OCI-LY1 (cell line): ENCODE results near the gene PJA2.

ENCODE experiments used
- H2AFZ ChIP-seq: fragments of 200-600 bp; sonication (generic), shearing (Covaris generic); 2 replicates; pipeline ENCODE4 v1.6.0; 2014; ENCODE audit warnings: antibody characterized with exemption, mild to moderate bottlenecking, low read length
- H3F3A ChIP-seq: fragments of 200-600 bp; sonication (generic), shearing (Covaris generic); 2 replicates; pipeline ENCODE4 v1.6.0; 2014; ENCODE audit warnings: mild to moderate bottlenecking, antibody characterized with exemption, low read length, moderate library complexity; ENCODE audit not compliant: insufficient read depth
- H3K27ac ChIP-seq: fragments of 200-600 bp; sonication (generic); 2 replicates; pipeline ENCODE4 v1.5.1; 2014; ENCODE audit warnings: low read length, mixed run types, mild to moderate bottlenecking, low read depth; ENCODE audit not compliant: poor library complexity, severe bottlenecking
- H3K27me3 ChIP-seq: fragments of 200-600 bp; sonication (generic); 2 replicates; pipeline ENCODE4 v1.6.0; 2014; ENCODE audit warnings: antibody characterized with exemption, mild to moderate bottlenecking, low read length, moderate library complexity; ENCODE audit not compliant: insufficient read depth
- H3K36me3 ChIP-seq: fragments of 200-600 bp; sonication (generic); 2 replicates; pipeline ENCODE4 v1.6.1; 2014; ENCODE audit warnings: mild to moderate bottlenecking, antibody characterized with exemption, low read length, moderate library complexity, mixed read lengths; ENCODE audit not compliant: insufficient read depth
- H3K4me1 ChIP-seq: fragments of 200-600 bp; sonication (generic); 2 replicates; pipeline ENCODE4 v1.5.1; 2014; ENCODE audit warnings: mild to moderate bottlenecking, low read length, moderate library complexity; ENCODE audit not compliant: insufficient read depth, severe bottlenecking
- H3K4me2 ChIP-seq: fragments of 200-600 bp; sonication (generic), shearing (Covaris generic); 2 replicates; pipeline ENCODE4 v1.6.1; 2014; ENCODE audit warnings: low read length
- H3K4me3 ChIP-seq: fragments of 200-600 bp; sonication (generic); 2 replicates; pipeline ENCODE4 v1.5.1; 2014; ENCODE audit warnings: low read length, low read depth, mild to moderate bottlenecking, mixed read lengths; ENCODE audit not compliant: poor library complexity, severe bottlenecking
- H3K79me2 ChIP-seq: fragments of 200-600 bp; shearing (Covaris generic); 2 replicates; pipeline ENCODE4 v1.6.1; 2016; ENCODE audit warnings: mixed run types, low read length, mixed read lengths; ENCODE audit not compliant: insufficient read depth
- H3K9ac ChIP-seq: fragments of 200-600 bp; sonication (generic), shearing (Covaris generic); 2 replicates; pipeline ENCODE4 v1.6.1; 2014; ENCODE audit warnings: mild to moderate bottlenecking, low read length, mixed read lengths
- H3K9me2 ChIP-seq: fragments of 200-600 bp; sonication (generic), shearing (Covaris generic); 2 replicates; pipeline ENCODE4 v1.6.1; 2014; ENCODE audit warnings: low read depth, mild to moderate bottlenecking, low read length, mixed read lengths
- H3K9me3 ChIP-seq: fragments of 200-600 bp; shearing (Covaris generic); 2 replicates; pipeline ENCODE4 v1.6.1; 2014; ENCODE audit warnings: low read length, mixed read lengths
- H4K20me1 ChIP-seq: fragments of 200-600 bp; sonication (generic), shearing (Covaris generic); 2 replicates; pipeline ENCODE4 v1.6.0; 2016; ENCODE audit warnings: mild to moderate bottlenecking, low read length; ENCODE audit not compliant: insufficient read depth
- EZH2 ChIP-seq: fragments of 200-600 bp; sonication (generic), shearing (Covaris generic); IDR thresholded peaks from 2 replicates; pipeline ENCODE4 v1.8.0; 2017; ENCODE audit warnings: borderline replicate concordance, mixed run types, mild to moderate bottlenecking, antibody characterized with exemption, low read length, moderate library complexity, mixed read lengths
- TF ChIP-seq, protein P1 (sequence below): fragments of 200-600 bp; sonication (generic), shearing (Covaris generic); IDR thresholded peaks from 2 replicates; pipeline ENCODE4 v1.5.1; 2017; ENCODE audit warnings: mild to moderate bottlenecking, antibody characterized with exemption, low read length, moderate library complexity, mixed read lengths

PJA2 gene

DNA sequence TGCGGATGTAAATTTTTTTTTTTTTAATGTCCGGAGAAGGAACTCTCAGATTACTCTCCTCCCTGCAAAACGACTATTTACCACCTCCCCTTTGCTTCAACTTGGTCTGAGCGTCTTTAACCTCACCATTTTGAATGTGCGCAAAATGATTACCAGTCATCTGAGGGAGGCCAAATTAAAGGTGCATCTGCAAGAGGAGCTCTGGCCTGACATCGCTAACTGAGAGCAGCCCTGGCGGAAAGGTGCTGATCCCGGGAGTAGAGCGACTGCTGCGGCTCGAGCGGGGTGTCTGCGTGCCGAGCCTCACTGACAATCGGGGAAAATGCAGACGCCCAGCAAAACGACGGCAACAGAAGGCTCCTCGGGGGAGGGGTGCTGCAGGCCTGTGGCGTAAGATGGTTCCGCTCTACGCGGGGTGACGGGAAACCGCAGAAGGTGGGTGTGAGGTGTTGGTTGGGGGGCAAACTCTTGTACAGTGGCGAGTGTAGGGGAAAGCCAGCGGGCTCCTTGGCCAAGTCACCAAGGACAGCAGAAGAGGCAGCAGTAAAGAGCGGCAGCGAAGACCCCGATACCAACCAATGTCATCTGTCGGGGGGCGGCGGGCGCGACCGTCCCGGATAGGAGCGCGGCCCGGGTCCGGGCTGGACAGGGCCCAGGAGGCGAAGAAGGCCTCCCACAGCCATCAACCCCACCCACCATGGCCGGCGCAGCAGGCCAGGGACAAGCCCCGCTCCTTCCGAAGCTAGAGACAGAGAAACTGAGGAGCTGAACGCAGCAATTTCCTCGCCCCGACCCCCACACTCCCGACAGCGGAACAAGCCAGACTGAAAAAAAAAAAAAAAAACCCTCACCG, 557 bp downstream of the PJA2 start:
- H3K79me2 ChIP-seq: peaks cover 46% of the 10 kb centered on the region

DNA sequence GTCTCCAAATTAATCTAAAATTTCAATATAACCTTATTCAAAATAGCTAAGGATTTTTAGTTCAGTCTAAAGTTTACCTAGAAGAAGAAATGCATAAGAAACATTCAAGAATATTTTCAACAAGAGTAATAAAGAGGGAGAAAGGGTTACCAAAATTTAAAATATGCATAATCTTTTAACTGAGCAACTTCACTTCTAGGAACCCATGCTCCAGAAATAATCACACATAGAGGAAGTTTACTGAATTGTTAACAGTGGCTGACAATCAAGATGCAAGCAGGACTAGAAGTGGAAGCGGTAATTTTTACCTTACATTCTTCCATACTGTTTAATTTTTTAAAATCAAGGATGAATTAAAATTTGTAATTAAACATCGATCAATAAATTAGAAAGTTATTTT, 1.9 kb downstream of the PJA2 start:
- H3K4me3 ChIP-seq: peak overlapping the region; percentile 68
- H3K4me2 ChIP-seq: peak overlapping the region; percentile 71

More for the DNA sequence above, 557 bp downstream of the PJA2 start:
- no peak for TF ChIP-seq EZH2
- TF ChIP-seq, protein P1, sequence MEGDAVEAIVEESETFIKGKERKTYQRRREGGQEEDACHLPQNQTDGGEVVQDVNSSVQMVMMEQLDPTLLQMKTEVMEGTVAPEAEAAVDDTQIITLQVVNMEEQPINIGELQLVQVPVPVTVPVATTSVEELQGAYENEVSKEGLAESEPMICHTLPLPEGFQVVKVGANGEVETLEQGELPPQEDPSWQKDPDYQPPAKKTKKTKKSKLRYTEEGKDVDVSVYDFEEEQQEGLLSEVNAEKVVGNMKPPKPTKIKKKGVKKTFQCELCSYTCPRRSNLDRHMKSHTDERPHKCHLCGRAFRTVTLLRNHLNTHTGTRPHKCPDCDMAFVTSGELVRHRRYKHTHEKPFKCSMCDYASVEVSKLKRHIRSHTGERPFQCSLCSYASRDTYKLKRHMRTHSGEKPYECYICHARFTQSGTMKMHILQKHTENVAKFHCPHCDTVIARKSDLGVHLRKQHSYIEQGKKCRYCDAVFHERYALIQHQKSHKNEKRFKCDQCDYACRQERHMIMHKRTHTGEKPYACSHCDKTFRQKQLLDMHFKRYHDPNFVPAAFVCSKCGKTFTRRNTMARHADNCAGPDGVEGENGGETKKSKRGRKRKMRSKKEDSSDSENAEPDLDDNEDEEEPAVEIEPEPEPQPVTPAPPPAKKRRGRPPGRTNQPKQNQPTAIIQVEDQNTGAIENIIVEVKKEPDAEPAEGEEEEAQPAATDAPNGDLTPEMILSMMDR: no peak
- Histone ChIP-seq H3K9me2 (no peaks in the 10 kb centered on the region), H3K4me2 (peak overlapping the region; percentile 71), H2AFZ (no peak overlapping the region), H3K36me3 (peaks cover 19% of the 10 kb centered on the region), H4K20me1 (no peaks in the 10 kb centered on the region), H3K4me3 (peak overlapping the region; percentile 68), H3F3A (0 out of 2 replicates have a peak, but pooled peaks cover 4% of the 10 kb centered on the region), H3K27ac (peak overlapping the region; percentile 93), H3K9me3 (0 out of 2 replicates have a peak, but pooled peaks cover 2% of the 10 kb centered on the region), H3K9ac (peak overlapping the region; percentile 85), H3K4me1 (peaks cover 47% of the 10 kb centered on the region), H3K27me3 (no peaks in the 10 kb centered on the region)

DNA sequence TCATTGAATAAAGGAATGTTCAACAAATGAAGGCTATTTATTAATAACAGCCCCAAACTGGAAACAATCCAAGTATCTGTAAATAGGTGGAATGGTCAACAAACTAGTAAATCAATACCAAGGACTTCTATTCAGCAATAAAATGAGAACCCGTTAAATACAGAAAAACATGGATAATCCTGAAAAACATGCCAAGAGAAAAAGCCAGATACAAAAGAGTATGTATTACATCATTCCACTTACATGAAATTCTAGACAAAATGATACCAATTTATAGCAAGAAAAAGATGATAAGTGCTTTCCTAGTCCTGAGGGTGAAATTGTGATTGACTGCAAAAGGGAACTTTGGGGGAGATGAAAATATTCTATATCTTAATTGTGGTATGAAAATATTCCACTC, 3.1 kb downstream of the PJA2 start:
- no peaks in the 10 kb centered on the region for H4K20me1 ChIP-seq
- no peak overlapping the region for H3K4me3 ChIP-seq
- no peak overlapping the region for H2AFZ ChIP-seq
- peaks cover 27% of the 10 kb centered on the region for H3K4me1 ChIP-seq
- H3F3A ChIP-seq: 0 out of 2 replicates have a peak, but pooled peaks cover 4% of the 10 kb centered on the region
- H3K9me2 ChIP-seq: no peaks in the 10 kb centered on the region
- 0 out of 2 replicates have a peak overlapping the region, but pooled peaks have one; percentile 71 for H3K4me2 ChIP-seq
- no peak overlapping the region for H3K27ac ChIP-seq
- H3K9ac ChIP-seq: no peak overlapping the region
- H3K36me3 ChIP-seq: peaks cover 36% of the 10 kb centered on the region
- peaks cover 5% of the 10 kb centered on the region; the same call in 1 of the 2 replicates for H3K9me3 ChIP-seq
- TF ChIP-seq, protein P1: no peak
- no peak for TF ChIP-seq EZH2
- no peaks in the 10 kb centered on the region for H3K27me3 ChIP-seq
- H3K79me2 ChIP-seq: peaks cover 71% of the 10 kb centered on the region

More for the DNA sequence above, 1.9 kb downstream of the PJA2 start:
- Histone ChIP-seq H3K27ac (peak overlapping the region; percentile 93), H3K27me3 (no peaks in the 10 kb centered on the region), H3K9me2 (no peaks in the 10 kb centered on the region), H4K20me1 (no peaks in the 10 kb centered on the region), H3F3A (0 out of 2 replicates have a peak, but pooled peaks cover 4% of the 10 kb centered on the region), H2AFZ (no peak overlapping the region), H3K4me1 (peaks cover 39% of the 10 kb centered on the region), H3K79me2 (peaks cover 59% of the 10 kb centered on the region), H3K36me3 (peaks cover 25% of the 10 kb centered on the region), H3K9ac (peak overlapping the region; percentile 85), H3K9me3 (0 out of 2 replicates have a peak, but pooled peaks cover 2% of the 10 kb centered on the region)
- TF ChIP-seq, protein P1: no peak
- no peak for TF ChIP-seq EZH2
